ENCODE measurements around the gene CHSY3.

The CHSY3 gene

GRCh38 chr5:130158036-130158435 lies 253.8 kb downstream of the CHSY3 start:
- H3K9ac ChIP-seq (ENCODE audit: low read length in 5 of 5) = no peak overlapping the region
- H3K4me3 ChIP-seq (ENCODE audit: low read depth in 1 of 5, low read length in 5 of 5) = no peak overlapping the region
- H3K27ac ChIP-seq (ENCODE audit: low read depth, low read length) = no peak overlapping the region
- no peaks in the 10 kb centered on the region for H3K27me3 ChIP-seq (ENCODE audit: control insufficient read depth in 5 of 5, insufficient read depth in 4 of 5, low read length in 5 of 5)
- no peaks in the 10 kb centered on the region for H3K36me3 ChIP-seq (ENCODE audit: control insufficient read depth in 5 of 5, insufficient read depth in 5 of 5, low read length in 5 of 5)
- H3K9me3 ChIP-seq (ENCODE audit: control insufficient read depth in 5 of 5, low read length in 5 of 5) = no peaks in the 10 kb centered on the region
- no peaks in the 10 kb centered on the region for H3K4me1 ChIP-seq (ENCODE audit: control insufficient read depth in 5 of 5, insufficient read depth in 5 of 5, low read length in 5 of 5)

DNA sequence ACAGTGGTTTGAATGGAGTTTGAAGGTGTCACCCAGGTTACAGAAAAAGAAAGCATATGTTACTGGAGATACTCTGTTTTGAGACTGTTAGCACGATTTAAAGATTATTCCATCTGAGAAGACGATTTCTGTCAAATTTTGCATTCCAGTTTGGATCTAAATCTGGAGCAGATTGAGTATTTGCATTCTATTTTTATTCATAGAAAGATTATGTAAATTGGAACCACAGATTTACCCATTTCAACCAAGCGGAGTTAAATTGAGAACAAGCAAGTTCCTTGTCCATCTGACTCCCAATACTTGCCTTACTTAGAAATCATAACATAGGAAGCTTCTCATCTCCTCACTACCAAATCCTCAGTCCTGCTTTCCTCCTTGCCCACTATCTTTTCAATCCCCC lies 255.7 kb downstream of the CHSY3 start:
- no peaks in the 10 kb centered on the region for H3K36me3 ChIP-seq (ENCODE audit: control insufficient read depth in 5 of 5, insufficient read depth in 5 of 5, low read length in 5 of 5)
- H3K4me1 ChIP-seq (ENCODE audit: control insufficient read depth in 5 of 5, insufficient read depth in 5 of 5, low read length in 5 of 5) = no peaks in the 10 kb centered on the region
- no peaks in the 10 kb centered on the region for H3K27me3 ChIP-seq (ENCODE audit: control insufficient read depth in 5 of 5, insufficient read depth in 4 of 5, low read length in 5 of 5)
- H3K9me3 ChIP-seq (ENCODE audit: control insufficient read depth in 5 of 5, low read length in 5 of 5) = no peaks in the 10 kb centered on the region
- H3K27ac ChIP-seq (ENCODE audit: low read depth, low read length) = no peak overlapping the region
- H3K9ac ChIP-seq (ENCODE audit: low read length in 5 of 5) = no peak overlapping the region
- no peak overlapping the region for H3K4me3 ChIP-seq (ENCODE audit: low read depth in 1 of 5, low read length in 5 of 5)

DNA sequence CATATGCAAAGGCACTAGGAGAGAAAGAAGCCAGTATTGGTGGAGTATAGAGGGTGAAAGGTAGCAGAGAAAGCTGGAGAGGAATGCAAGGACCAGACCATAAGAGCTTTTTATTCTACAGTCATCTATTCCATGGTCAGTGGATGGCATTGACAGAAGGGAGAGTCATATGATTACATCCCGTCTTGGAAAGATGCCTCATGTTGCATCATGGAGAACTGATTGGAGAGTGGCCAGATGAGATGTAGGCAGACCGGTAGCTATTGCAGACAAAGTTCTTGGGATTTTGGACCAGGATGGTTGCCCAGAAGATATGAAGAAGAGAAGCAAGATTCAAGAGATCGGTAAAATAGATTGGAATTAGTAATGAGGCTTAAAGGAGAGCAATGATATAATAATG lies 260.7 kb downstream of the CHSY3 start:
- H3K9me3 ChIP-seq (ENCODE audit: control insufficient read depth in 5 of 5, low read length in 5 of 5) = no peaks in the 10 kb centered on the region
- no peak overlapping the region for H3K9ac ChIP-seq (ENCODE audit: low read length in 5 of 5)
- no peak overlapping the region for H3K4me3 ChIP-seq (ENCODE audit: low read depth in 1 of 5, low read length in 5 of 5)
- H3K27me3 ChIP-seq (ENCODE audit: control insufficient read depth in 5 of 5, insufficient read depth in 4 of 5, low read length in 5 of 5) = no peaks in the 10 kb centered on the region
- H3K4me1 ChIP-seq (ENCODE audit: control insufficient read depth in 5 of 5, insufficient read depth in 5 of 5, low read length in 5 of 5) = no peaks in the 10 kb centered on the region
- H3K27ac ChIP-seq (ENCODE audit: low read depth, low read length) = no peak overlapping the region
- H3K36me3 ChIP-seq (ENCODE audit: control insufficient read depth in 5 of 5, insufficient read depth in 5 of 5, low read length in 5 of 5) = no peaks in the 10 kb centered on the region

DNA sequence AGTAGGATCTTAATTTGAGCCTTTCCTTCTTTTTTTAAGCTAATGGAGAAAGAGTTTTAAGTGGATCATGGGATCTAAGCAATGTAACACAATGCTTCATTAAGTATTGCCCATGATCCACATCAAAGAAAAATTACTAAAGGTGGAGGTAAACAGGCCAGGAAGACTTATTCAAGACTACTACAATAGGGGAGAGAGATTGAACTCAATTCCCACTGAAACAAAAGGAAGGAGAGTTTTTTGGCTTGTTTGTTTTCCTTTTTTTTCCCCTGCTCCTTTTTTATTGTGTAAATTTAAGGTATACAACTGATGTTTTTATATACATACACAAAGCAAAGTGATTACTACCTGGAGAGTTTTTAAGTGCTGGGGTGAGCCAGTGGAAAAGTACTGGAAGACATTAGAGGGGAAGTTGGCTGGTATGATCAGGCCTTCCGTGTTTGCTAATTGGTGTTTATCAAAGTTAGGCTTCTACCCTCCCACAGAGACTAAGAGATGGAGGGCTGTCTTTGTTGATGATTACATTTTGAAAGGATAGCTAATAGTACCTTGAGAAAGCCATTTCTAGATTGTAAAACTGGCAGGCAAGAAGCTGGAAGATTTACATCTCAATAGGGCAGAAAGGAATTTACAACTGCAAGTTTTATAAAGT lies 262.7 kb downstream of the CHSY3 start:
- H3K4me1 ChIP-seq (ENCODE audit: control insufficient read depth in 5 of 5, insufficient read depth in 5 of 5, low read length in 5 of 5) = no peaks in the 10 kb centered on the region
- H3K36me3 ChIP-seq (ENCODE audit: control insufficient read depth in 5 of 5, insufficient read depth in 5 of 5, low read length in 5 of 5) = no peaks in the 10 kb centered on the region
- no peaks in the 10 kb centered on the region for H3K27me3 ChIP-seq (ENCODE audit: control insufficient read depth in 5 of 5, insufficient read depth in 4 of 5, low read length in 5 of 5)

GRCh38 chr5:130168211-130168610 lies 263.9 kb downstream of the CHSY3 start:
- Histone ChIP-seq H3K4me3 (ENCODE audit: low read depth in 1 of 5, low read length in 5 of 5) (no peak overlapping the region), H3K27ac (ENCODE audit: low read depth, low read length) (no peak overlapping the region), H3K36me3 (ENCODE audit: control insufficient read depth in 5 of 5, insufficient read depth in 5 of 5, low read length in 5 of 5) (no peaks in the 10 kb centered on the region)

More for the DNA sequence above, 262.7 kb downstream of the CHSY3 start:
- H3K4me3 ChIP-seq (ENCODE audit: low read depth in 1 of 5, low read length in 5 of 5) = no peak overlapping the region
- H3K27ac ChIP-seq (ENCODE audit: low read depth, low read length) = no peak overlapping the region
- H3K9me3 ChIP-seq (ENCODE audit: control insufficient read depth in 5 of 5, low read length in 5 of 5) = no peaks in the 10 kb centered on the region
- H3K9ac ChIP-seq (ENCODE audit: low read length in 5 of 5) = no peak overlapping the region

GRCh38 chr5:130171699-130172098 lies 267.4 kb downstream of the CHSY3 start:
- Histone ChIP-seq H3K4me1 (ENCODE audit: control insufficient read depth in 5 of 5, insufficient read depth in 5 of 5, low read length in 5 of 5) (no peaks in the 10 kb centered on the region), H3K4me3 (ENCODE audit: low read depth in 1 of 5, low read length in 5 of 5) (no peak overlapping the region), H3K36me3 (ENCODE audit: control insufficient read depth in 5 of 5, insufficient read depth in 5 of 5, low read length in 5 of 5) (no peaks in the 10 kb centered on the region), H3K27ac (ENCODE audit: low read depth, low read length) (no peak overlapping the region), H3K27me3 (ENCODE audit: control insufficient read depth in 5 of 5, insufficient read depth in 4 of 5, low read length in 5 of 5) (no peaks in the 10 kb centered on the region), H3K9ac (ENCODE audit: low read length in 5 of 5) (no peak overlapping the region), H3K9me3 (ENCODE audit: control insufficient read depth in 5 of 5, low read length in 5 of 5) (peaks cover 0 to 2% (median 0%) of the 10 kb centered on the region in 5 donors)

More at GRCh38 chr5:130168211-130168610, 263.9 kb downstream of the CHSY3 start:
- Histone ChIP-seq H3K9ac (ENCODE audit: low read length in 5 of 5) (no peak overlapping the region), H3K27me3 (ENCODE audit: control insufficient read depth in 5 of 5, insufficient read depth in 4 of 5, low read length in 5 of 5) (no peaks in the 10 kb centered on the region), H3K9me3 (ENCODE audit: control insufficient read depth in 5 of 5, low read length in 5 of 5) (no peaks in the 10 kb centered on the region), H3K4me1 (ENCODE audit: control insufficient read depth in 5 of 5, insufficient read depth in 5 of 5, low read length in 5 of 5) (no peaks in the 10 kb centered on the region)

- Histone ChIP-seq H3K4me3 (ENCODE audit: low read depth in 1 of 5, low read length in 5 of 5) (no peak overlapping the region), H3K27me3 (ENCODE audit: control insufficient read depth in 5 of 5, insufficient read depth in 4 of 5, low read length in 5 of 5) (no peaks in the 10 kb centered on the region), H3K27ac (ENCODE audit: low read depth, low read length) (no peak overlapping the region), H3K9me3 (ENCODE audit: control insufficient read depth in 5 of 5, low read length in 5 of 5) (no peaks in the 10 kb centered on the region), H3K36me3 (ENCODE audit: control insufficient read depth in 5 of 5, insufficient read depth in 5 of 5, low read length in 5 of 5) (peaks cover 3 to 14% (median 6%) of the 10 kb centered on the region in 5 donors), H3K9ac (ENCODE audit: low read length in 5 of 5) (no peak overlapping the region), H3K4me1 (ENCODE audit: control insufficient read depth in 5 of 5, insufficient read depth in 5 of 5, low read length in 5 of 5) (no peaks in the 10 kb centered on the region)
These were observed 278.9 kb downstream of the CHSY3 start for GRCh38 chr5:130183115-130183514.

GRCh38 chr5:130189961-130190360 lies 285.7 kb downstream of the CHSY3 start:
- H3K27me3 ChIP-seq (ENCODE audit: control insufficient read depth in 5 of 5, insufficient read depth in 4 of 5, low read length in 5 of 5) = no peaks in the 10 kb centered on the region
- H3K4me1 ChIP-seq (ENCODE audit: control insufficient read depth in 5 of 5, insufficient read depth in 5 of 5, low read length in 5 of 5) = peaks cover 0 to 3% (median 0%) of the 10 kb centered on the region in 5 donors
- no peak overlapping the region for H3K4me3 ChIP-seq (ENCODE audit: low read depth in 1 of 5, low read length in 5 of 5)
- peaks cover 0 to 7% (median 0%) of the 10 kb centered on the region in 5 donors for H3K36me3 ChIP-seq (ENCODE audit: control insufficient read depth in 5 of 5, insufficient read depth in 5 of 5, low read length in 5 of 5)
- H3K9me3 ChIP-seq (ENCODE audit: control insufficient read depth in 5 of 5, low read length in 5 of 5) = no peaks in the 10 kb centered on the region
- no peak overlapping the region for H3K9ac ChIP-seq (ENCODE audit: low read length in 5 of 5)
- H3K27ac ChIP-seq (ENCODE audit: low read depth, low read length) = no peak overlapping the region

DNA sequence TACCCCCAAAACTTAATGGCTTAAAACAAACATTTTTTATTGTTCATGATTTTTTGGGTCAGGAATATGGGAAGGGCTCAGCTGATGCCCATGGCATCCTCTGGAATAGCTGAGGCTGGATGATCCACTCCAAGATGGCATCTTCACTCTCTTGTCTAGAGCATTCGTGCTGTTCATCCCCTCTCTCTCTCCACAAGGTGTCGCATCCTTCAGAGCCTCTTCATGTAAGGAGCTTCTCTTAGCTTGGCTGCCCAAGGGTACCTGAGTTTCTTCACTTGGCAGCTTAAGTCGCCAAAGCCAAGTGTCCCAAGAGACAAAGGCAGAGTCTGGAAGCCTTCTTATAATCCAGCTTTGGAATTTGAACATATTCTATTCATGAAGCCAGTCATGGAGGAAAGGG lies 294.7 kb downstream of the CHSY3 start:
- Histone ChIP-seq H3K4me1 (ENCODE audit: control insufficient read depth in 5 of 5, insufficient read depth in 5 of 5, low read length in 5 of 5) (no peaks in the 10 kb centered on the region), H3K9me3 (ENCODE audit: control insufficient read depth in 5 of 5, low read length in 5 of 5) (no peaks in the 10 kb centered on the region), H3K27me3 (ENCODE audit: control insufficient read depth in 5 of 5, insufficient read depth in 4 of 5, low read length in 5 of 5) (no peaks in the 10 kb centered on the region), H3K27ac (ENCODE audit: low read depth, low read length) (no peak overlapping the region), H3K4me3 (ENCODE audit: low read depth in 1 of 5, low read length in 5 of 5) (no peak overlapping the region), H3K36me3 (ENCODE audit: control insufficient read depth in 5 of 5, insufficient read depth in 5 of 5, low read length in 5 of 5) (no peaks in the 10 kb centered on the region), H3K9ac (ENCODE audit: low read length in 5 of 5) (no peak overlapping the region)

GRCh38 chr5:130206686-130207085 lies 302.4 kb downstream of the CHSY3 start:
- H3K9ac ChIP-seq (ENCODE audit: low read length in 5 of 5) = no peak overlapping the region
- no peaks in the 10 kb centered on the region for H3K4me1 ChIP-seq (ENCODE audit: control insufficient read depth in 5 of 5, insufficient read depth in 5 of 5, low read length in 5 of 5)
- no peak overlapping the region for H3K27ac ChIP-seq (ENCODE audit: low read depth, low read length)
- H3K27me3 ChIP-seq (ENCODE audit: control insufficient read depth in 5 of 5, insufficient read depth in 4 of 5, low read length in 5 of 5) = no peaks in the 10 kb centered on the region
- no peaks in the 10 kb centered on the region for H3K36me3 ChIP-seq (ENCODE audit: control insufficient read depth in 5 of 5, insufficient read depth in 5 of 5, low read length in 5 of 5)
- H3K4me3 ChIP-seq (ENCODE audit: low read depth in 1 of 5, low read length in 5 of 5) = no peak overlapping the region
- H3K9me3 ChIP-seq (ENCODE audit: control insufficient read depth in 5 of 5, low read length in 5 of 5) = no peaks in the 10 kb centered on the region
